Colonic mucosa (tissue), 4 donors: ENCODE data around the gene NLRP6. TPM values are rescaled to one million over a fixed set of nuclear protein-coding genes. Genes with fewer than 3 reads are reported as not detected.

ENCODE experiments used
- DNase-seq: peaks from one replicate; pipeline ENCODE4 v3.0.0-alpha.2; 2020
- H3K27ac ChIP-seq: fragments of 200-600 bp; one replicate; pipeline ENCODE4 v1.8.0; 2021
- H3K27me3 ChIP-seq: fragments of 200-600 bp; one replicate; pipeline ENCODE4 v1.8.0; 2021
- H3K36me3 ChIP-seq: fragments of 200-600 bp; one replicate; pipeline ENCODE4 v1.8.0; 2021
- H3K4me1 ChIP-seq: fragments of 200-600 bp; one replicate; pipeline ENCODE4 v1.8.0; 2021; ENCODE audit warnings: mild to moderate bottlenecking
- H3K4me3 ChIP-seq: fragments of 200-600 bp; one replicate; pipeline ENCODE4 v1.8.0; 2021
- H3K9ac ChIP-seq, 2 donors: one replicate each; pipeline ENCODE4 v1.7.0; 2013; ENCODE audit warnings: control low read depth in 2 of 2, low read depth in 2 of 2, low read length in 2 of 2
- H3K9me3 ChIP-seq: fragments of 200-600 bp; one replicate; pipeline ENCODE4 v1.8.0; 2021
- intact Hi-C: fragments of 100-400 bp; cut with DNase I; formaldehyde crosslinking; loops from one replicate; pipeline ENCODE4 v1.14.1; 2022
- total RNA-seq, 2 donors: library from RNA; stranded (reverse); fragmentation: NEBNext Ultra II Directional in 1 of 2; extraction: Animal tissue kit (Norgen Biotek cat#: 25700) in 1 of 2; gene quantifications; one replicate each; pipeline ENCODE4 v1.2.1, GENCODE V29; 2021
- TF ChIP-seq, protein P1 (sequence below): fragments of 200-600 bp; IDR thresholded peaks from one replicate; pipeline ENCODE4 v1.8.0; 2022; ENCODE audit warnings: antibody characterized with exemption, mild to moderate bottlenecking
- donor health status: healthy.
- donor health status: DM: no; HTN: no; CAD: no.
- donor health status: DM: no; HTN: no; CAD: no.

The NLRP6 gene
- total RNA-seq, 2 donors from 2014 or later: 0.17 to 0.72 TPM

DNA sequence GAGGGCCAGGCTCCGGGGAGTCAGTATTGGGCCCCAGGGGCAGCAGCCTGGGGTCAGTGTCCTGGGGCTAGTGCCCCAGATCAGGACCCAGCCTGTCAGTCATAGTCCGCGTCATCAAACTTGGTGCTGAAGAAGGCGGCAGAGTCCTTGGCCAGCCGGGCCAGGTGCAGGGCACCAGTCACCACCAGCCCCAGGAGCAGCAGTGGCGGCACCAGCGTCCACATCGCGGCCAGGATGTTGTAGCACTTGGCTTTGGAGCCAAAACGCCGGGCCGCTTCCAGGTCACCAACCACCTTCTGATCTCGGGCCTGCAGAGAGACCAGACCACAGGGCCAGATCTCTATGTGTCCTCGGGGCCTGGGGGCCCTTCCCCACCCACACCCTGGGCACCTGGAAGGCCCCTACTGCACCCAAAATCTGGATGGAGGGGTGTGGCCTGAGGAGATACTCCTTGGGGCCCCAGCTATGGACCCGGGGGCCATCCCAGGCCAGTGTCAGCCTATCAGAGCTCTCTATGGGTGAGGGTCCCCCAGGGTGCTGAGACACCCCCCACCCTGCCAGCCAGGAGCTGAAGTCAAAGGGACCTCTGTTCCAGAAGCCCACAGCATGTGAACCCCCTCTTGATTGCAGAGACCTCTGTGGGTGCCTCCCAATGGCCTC, 20.3 kb downstream of the NLRP6 start:
- no peak for DNase-seq
- Histone ChIP-seq H3K27me3 (peaks cover 3% of the 10 kb centered on the region), H3K36me3 (no peaks in the 10 kb centered on the region), H3K9ac (no peak overlapping the region), H3K27ac (no peak overlapping the region), H3K4me3 (no peak overlapping the region), H3K9me3 (no peaks in the 10 kb centered on the region), H3K4me1 (peaks cover 5% of the 10 kb centered on the region)
- TF ChIP-seq, protein P1, sequence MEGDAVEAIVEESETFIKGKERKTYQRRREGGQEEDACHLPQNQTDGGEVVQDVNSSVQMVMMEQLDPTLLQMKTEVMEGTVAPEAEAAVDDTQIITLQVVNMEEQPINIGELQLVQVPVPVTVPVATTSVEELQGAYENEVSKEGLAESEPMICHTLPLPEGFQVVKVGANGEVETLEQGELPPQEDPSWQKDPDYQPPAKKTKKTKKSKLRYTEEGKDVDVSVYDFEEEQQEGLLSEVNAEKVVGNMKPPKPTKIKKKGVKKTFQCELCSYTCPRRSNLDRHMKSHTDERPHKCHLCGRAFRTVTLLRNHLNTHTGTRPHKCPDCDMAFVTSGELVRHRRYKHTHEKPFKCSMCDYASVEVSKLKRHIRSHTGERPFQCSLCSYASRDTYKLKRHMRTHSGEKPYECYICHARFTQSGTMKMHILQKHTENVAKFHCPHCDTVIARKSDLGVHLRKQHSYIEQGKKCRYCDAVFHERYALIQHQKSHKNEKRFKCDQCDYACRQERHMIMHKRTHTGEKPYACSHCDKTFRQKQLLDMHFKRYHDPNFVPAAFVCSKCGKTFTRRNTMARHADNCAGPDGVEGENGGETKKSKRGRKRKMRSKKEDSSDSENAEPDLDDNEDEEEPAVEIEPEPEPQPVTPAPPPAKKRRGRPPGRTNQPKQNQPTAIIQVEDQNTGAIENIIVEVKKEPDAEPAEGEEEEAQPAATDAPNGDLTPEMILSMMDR: no peak
- intact Hi-C loops: no loop called here

DNA sequence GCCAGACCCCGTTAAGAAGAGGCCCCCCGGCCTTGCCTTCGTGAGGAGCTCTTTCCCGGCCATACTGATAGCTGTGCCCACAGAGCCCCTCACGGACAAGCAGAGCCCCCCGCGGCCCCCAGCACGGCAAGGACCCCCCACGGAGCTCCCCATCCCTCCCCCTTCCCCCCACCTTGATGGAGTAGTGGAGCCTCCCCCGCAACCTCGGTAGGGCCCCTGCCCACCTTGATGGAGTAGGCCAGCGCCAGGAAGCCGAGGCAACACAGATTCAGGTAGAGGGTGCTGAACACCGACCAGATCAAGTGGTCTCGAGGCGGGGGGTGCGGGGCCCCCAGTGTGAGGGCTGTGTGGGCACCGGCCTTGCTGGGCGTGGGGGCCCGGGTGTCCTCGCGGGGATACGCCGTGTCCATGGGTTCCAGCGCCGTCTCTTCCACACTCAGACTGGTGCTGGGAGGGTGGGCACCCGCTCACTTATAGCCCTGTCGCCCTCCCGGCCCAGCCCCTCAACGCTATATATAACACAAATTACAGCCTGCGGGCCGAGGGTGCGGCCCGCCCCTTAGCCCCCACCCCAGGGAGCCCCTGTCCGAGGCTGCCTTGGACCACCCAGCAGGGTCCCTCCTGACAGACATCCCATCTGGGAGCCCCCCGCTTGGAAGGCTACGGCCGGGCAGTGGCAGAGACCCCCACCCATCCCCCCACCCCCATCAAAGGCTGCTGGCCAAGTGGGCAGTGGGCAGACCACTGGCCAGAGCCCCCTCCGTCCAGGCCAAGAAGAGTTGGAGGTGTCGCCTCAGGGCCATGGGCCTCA, 21.1 kb downstream of the NLRP6 start, which contains the start of gene IFITM5:
TSS of gene IFITM5 (minus strand) at position 446 of the 811 bp plus-strand sequence. CDS start at position 410, 36 bp downstream.
- Histone ChIP-seq H3K27me3 (peaks cover 3% of the 10 kb centered on the region), H3K9me3 (no peaks in the 10 kb centered on the region), H3K27ac (no peak within 1 kb of the TSS), H3K36me3 (no peaks in the 10 kb centered on the region), H3K9ac (peak within 1 kb of the TSS in 1 of 2 donors; percentile 30), H3K4me1 (peaks cover 5% of the 10 kb centered on the region), H3K4me3 (no peak within 1 kb of the TSS)
- intact Hi-C loops: no loop called here
- no peak for DNase-seq
- TF ChIP-seq, protein P1: no peak

- Histone ChIP-seq H3K9me3 (no peaks in the 10 kb centered on the region), H3K27me3 (peaks cover 3% of the 10 kb centered on the region), H3K4me1 (peaks cover 5% of the 10 kb centered on the region), H3K9ac (peak overlapping the region in 1 of 2 donors; percentile 30), H3K36me3 (no peaks in the 10 kb centered on the region), H3K27ac (no peak overlapping the region), H3K4me3 (no peak overlapping the region)
- TF ChIP-seq, protein P1: no peak
- intact Hi-C loops: no loop called here
- DNase-seq: no peak
These were observed 21.9 kb downstream of the NLRP6 start for GRCh38 chr11:299951-300735.

- no peaks in the 10 kb centered on the region for H3K9me3 ChIP-seq
- no peak overlapping the region for H3K27ac ChIP-seq
- no peaks in the 10 kb centered on the region for H3K36me3 ChIP-seq
- no peak overlapping the region for H3K9ac ChIP-seq
- intact Hi-C loops: no loop called here
- H3K4me3 ChIP-seq: no peak overlapping the region
- peaks cover 3% of the 10 kb centered on the region for H3K27me3 ChIP-seq
- no peaks in the 10 kb centered on the region for H3K4me1 ChIP-seq
- no peak for DNase-seq
- TF ChIP-seq, protein P1: no peak
These were observed 25.2 kb downstream of the NLRP6 start for GRCh38 chr11:303363-303762.

DNA sequence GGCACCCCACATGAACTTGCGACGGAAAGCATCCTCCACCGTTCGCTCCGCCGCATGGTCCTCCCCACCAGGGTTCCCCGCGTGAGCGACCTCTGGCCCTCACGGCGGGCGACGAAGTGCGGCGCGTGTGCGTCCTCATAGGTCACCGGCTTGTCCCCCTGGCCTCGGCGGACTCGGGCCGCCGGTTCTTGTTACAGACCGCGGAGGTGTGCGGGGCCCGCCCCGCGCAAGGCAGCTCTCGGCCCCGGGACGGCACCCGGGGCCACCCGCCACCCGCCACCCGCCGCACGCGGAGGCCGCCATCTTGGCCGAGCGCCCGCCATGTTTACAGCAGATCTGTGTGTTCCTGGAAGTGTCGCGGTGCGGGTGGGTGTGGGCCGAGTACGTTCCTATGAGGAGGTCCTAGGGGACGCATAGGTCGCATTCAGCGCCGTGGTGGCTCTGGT, 25.9 kb downstream of the NLRP6 start:
- no peak overlapping the region for H3K4me3 ChIP-seq
- TF ChIP-seq, protein P1: no peak
- H3K27ac ChIP-seq: no peak overlapping the region
- H3K9ac ChIP-seq: peak overlapping the region in 1 of 2 donors; percentile 12
- no peak for DNase-seq
- peaks cover 3% of the 10 kb centered on the region for H3K27me3 ChIP-seq
- H3K36me3 ChIP-seq: no peaks in the 10 kb centered on the region
- no peaks in the 10 kb centered on the region for H3K4me1 ChIP-seq
- H3K9me3 ChIP-seq: no peaks in the 10 kb centered on the region
- intact Hi-C loops: no loop called here
